Hepatocyte (in vitro differentiated cells): Measurements from ENCODE around the gene ELL. TPM values are rescaled to one million over a fixed set of nuclear protein-coding genes. Genes with fewer than 3 reads are reported as not detected.

Experiments used
- DNase-seq: peaks from one replicate; pipeline ENCODE4 v3.0.0-alpha.2; 2016; ENCODE audit warnings: low spot score
- H2AFZ ChIP-seq: fragments of 200-600 bp; sonication (generic); 2 replicates; pipeline ENCODE4 v1.6.0; 2016; ENCODE audit warnings: antibody characterized with exemption, mild to moderate bottlenecking
- H3K27ac ChIP-seq: fragments of 200-600 bp; sonication (generic); 2 replicates; pipeline ENCODE4 v1.5.1; 2016; ENCODE audit warnings: mild to moderate bottlenecking
- H3K27me3 ChIP-seq: fragments of 200-600 bp; sonication (generic); 2 replicates; pipeline ENCODE4 v1.6.1; 2016
- H3K36me3 ChIP-seq: fragments of 200-600 bp; sonication (generic); replicated peaks from 2 replicates; pipeline ENCODE4 v1.5.1; 2016; ENCODE audit warnings: low read depth; ENCODE audit not compliant: insufficient read depth
- H3K4me1 ChIP-seq: fragments of 200-600 bp; sonication (generic); 2 replicates; pipeline ENCODE4 v1.5.1; 2016; ENCODE audit warnings: mild to moderate bottlenecking, moderate library complexity; ENCODE audit not compliant: insufficient read depth
- H3K4me2 ChIP-seq: fragments of 200-600 bp; sonication (generic); 2 replicates; pipeline ENCODE4 v1.6.0; 2016
- H3K4me3 ChIP-seq: fragments of 200-600 bp; sonication (generic); 2 replicates; pipeline ENCODE4 v1.5.1; 2016; ENCODE audit warnings: mild to moderate bottlenecking
- H3K79me2 ChIP-seq: fragments of 200-600 bp; sonication (generic); 2 replicates; pipeline ENCODE4 v1.6.0; 2017; ENCODE audit warnings: mild to moderate bottlenecking
- H3K9me2 ChIP-seq: fragments of 200-600 bp; sonication (generic); replicated peaks from 2 replicates; pipeline ENCODE4 v1.6.0; 2017; ENCODE audit warnings: mild to moderate bottlenecking; ENCODE audit not compliant: insufficient read depth
- H3K9me3 ChIP-seq: fragments of 200-600 bp; sonication (generic); 2 replicates; pipeline ENCODE4 v1.5.1; 2016; ENCODE audit warnings: low read depth, mild to moderate bottlenecking
- H4K20me1 ChIP-seq: fragments of 200-600 bp; sonication (generic); 2 replicates; pipeline ENCODE4 v1.6.0; 2016; ENCODE audit warnings: mild to moderate bottlenecking; ENCODE audit not compliant: insufficient read depth, poor library complexity, severe bottlenecking
- EZH2 ChIP-seq: fragments of 200-600 bp; sonication (generic); IDR thresholded peaks from 2 replicates; pipeline ENCODE4 v1.6.1; 2016; ENCODE audit warnings: antibody characterized with exemption, mild to moderate bottlenecking, borderline replicate concordance
- EZH2phosphoT487 ChIP-seq: fragments of 200-600 bp; sonication (generic); IDR thresholded peaks from one replicate; pipeline ENCODE4 v1.6.1; 2018; ENCODE audit warnings: antibody characterized with exemption, mild to moderate bottlenecking, low read depth, moderate library complexity; ENCODE audit not compliant: unreplicated experiment, severe bottlenecking
- WGBS: methylation state at CpG from one replicate; pipeline ENCODE4 v1.1.6; 2016; ENCODE audit warnings: low lambda C conversion rate; ENCODE audit errors: missing lambda C conversion rate; 5-methylcytosine and 5-hydroxymethylcytosine counted together
- polyA plus RNA-seq: library from polyadenylated mRNA; unstranded; fragments of >200 nt; fragmentation: Nextera tagmentation; extraction: Ambion mirVana; gene quantifications from 2 replicates; pipeline ENCODE4 v1.2.1, GENCODE V29; 2016
- total RNA-seq: library from RNA; depleted of rRNA; stranded (reverse); fragments of >200 nt; gene quantifications from 2 replicates; pipeline ENCODE4 v1.2.3, GENCODE V29; 2014
- TF ChIP-seq, protein P1 (sequence below): fragments of 200-600 bp; sonication (generic); IDR thresholded peaks from 2 replicates; pipeline ENCODE4 v1.5.1; 2016; ENCODE audit warnings: antibody characterized with exemption, mild to moderate bottlenecking; ENCODE audit not compliant: poor library complexity

ELL gene
- total and polyA plus RNA-seq, 2 experiments from 2014 or later, result 11.0 to 15.0 TPM

- Histone ChIP-seq H3K79me2 (peaks cover 62% of the 10 kb centered on the region), H3K4me1 (peaks cover 32% of the 10 kb centered on the region), H3K9me2 (no peaks in the 10 kb centered on the region), H3K27ac (peak overlapping the region; percentile 16), H4K20me1 (peaks cover 40% of the 10 kb centered on the region), H3K9me3 (no peaks in the 10 kb centered on the region), H3K36me3 (no peaks in the 10 kb centered on the region), H2AFZ (no peak overlapping the region), H3K4me3 (no peak overlapping the region), H3K27me3 (no peaks in the 10 kb centered on the region), H3K4me2 (no peak overlapping the region)
- DNase-seq, result no peak
- no peak for TF ChIP-seq EZH2
- TF ChIP-seq, protein P1, sequence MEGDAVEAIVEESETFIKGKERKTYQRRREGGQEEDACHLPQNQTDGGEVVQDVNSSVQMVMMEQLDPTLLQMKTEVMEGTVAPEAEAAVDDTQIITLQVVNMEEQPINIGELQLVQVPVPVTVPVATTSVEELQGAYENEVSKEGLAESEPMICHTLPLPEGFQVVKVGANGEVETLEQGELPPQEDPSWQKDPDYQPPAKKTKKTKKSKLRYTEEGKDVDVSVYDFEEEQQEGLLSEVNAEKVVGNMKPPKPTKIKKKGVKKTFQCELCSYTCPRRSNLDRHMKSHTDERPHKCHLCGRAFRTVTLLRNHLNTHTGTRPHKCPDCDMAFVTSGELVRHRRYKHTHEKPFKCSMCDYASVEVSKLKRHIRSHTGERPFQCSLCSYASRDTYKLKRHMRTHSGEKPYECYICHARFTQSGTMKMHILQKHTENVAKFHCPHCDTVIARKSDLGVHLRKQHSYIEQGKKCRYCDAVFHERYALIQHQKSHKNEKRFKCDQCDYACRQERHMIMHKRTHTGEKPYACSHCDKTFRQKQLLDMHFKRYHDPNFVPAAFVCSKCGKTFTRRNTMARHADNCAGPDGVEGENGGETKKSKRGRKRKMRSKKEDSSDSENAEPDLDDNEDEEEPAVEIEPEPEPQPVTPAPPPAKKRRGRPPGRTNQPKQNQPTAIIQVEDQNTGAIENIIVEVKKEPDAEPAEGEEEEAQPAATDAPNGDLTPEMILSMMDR, result no peak
- TF ChIP-seq EZH2phosphoT487, result no peak
- WGBS, result 74% methylated on average over 18 of the region's 22 CpGs
Observed at GRCh38 chr19:18424122-18424889, 97.6 kb downstream of the ELL start.

DNA sequence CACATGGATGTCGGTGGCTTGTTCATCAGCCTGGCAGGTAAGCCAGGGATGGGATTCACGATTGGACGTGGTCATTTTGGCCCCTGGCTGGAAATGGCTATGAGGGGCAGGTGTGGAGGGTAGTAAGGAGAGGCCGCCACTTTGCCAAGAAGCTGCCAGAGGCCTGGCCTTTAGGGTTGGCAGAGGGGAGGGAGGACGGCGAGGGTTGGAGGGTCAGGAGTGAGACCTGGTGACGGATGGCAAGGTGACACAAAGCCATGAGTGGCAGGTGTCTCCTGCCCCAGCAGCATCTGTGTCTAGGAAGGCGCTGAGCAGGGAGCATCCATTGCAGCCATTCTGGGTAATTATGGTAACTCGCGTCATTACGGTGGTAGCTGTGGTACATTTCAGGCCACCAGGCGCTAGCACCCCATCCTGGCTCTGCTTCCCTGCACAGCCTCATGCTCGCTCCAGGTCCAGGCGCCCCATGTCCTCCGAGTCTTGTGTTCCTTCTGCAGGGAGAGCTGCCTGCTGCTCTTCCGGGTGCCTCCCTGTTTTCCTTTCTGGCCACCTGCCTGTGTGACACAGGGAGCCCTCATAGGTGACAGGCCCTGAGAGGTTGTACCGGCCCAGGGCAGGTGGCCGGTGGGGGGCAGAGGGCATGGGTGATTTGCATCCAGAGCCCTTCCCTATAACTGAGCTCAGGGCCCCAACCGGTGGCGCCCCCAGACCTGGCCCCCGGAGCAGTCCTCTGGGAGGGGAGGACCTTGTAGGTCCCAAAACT is 98.4 kb downstream of the ELL start:
- no peak for DNase-seq
- no peaks in the 10 kb centered on the region for H3K36me3 ChIP-seq
- WGBS, result 92% methylated on average over 17 of the region's 21 CpGs
- H3K4me3 ChIP-seq, result no peak overlapping the region
- peak overlapping the region; percentile 16 for H3K27ac ChIP-seq
- peaks cover 29% of the 10 kb centered on the region for H3K4me1 ChIP-seq
- H4K20me1 ChIP-seq, result peaks cover 40% of the 10 kb centered on the region
- TF ChIP-seq EZH2phosphoT487 (no peak), EZH2 (no peak)
- TF ChIP-seq, protein P1, result no peak
- no peaks in the 10 kb centered on the region for H3K27me3 ChIP-seq
- peaks cover 63% of the 10 kb centered on the region for H3K79me2 ChIP-seq
- H3K4me2 ChIP-seq, result no peak overlapping the region
- H2AFZ ChIP-seq, result no peak overlapping the region
- H3K9me2 ChIP-seq, result no peaks in the 10 kb centered on the region
- H3K9me3 ChIP-seq, result no peaks in the 10 kb centered on the region

DNA sequence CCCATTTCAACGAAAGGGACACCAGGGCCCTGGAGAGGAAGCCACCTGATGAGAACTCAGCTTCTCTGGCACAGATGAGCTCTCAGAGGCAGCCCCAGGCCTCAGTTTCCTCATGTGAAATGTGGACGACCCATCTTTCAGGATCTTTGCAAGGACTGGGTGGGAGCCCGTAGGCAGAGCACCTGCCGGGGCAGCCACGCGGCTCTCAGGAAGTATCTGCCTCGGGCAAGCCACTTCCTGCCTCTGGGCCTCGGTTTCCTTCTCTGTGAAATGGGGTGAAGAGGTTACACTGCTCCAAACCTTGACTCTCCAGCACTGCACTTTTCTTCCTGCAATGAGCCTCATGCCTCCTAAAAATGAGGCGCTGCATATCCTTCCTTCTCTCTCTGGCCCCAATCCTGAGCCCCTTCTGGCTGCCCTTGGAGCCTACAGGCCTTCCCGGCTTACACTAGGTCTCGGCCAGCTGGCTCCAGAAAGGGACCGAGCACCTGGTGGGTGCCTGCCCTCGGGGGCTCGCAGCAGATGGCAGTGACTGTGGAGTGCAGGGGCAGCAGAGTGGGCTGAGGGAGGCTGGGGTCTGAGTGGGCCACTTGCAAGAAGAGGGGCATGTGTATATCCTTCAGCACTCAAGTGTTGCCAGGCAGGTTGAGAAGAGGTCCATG is 99.2 kb downstream of the ELL start:
- Histone ChIP-seq H3K27ac (no peak overlapping the region), H3K9me3 (no peaks in the 10 kb centered on the region), H3K36me3 (no peaks in the 10 kb centered on the region), H3K9me2 (no peaks in the 10 kb centered on the region), H2AFZ (no peak overlapping the region), H3K27me3 (no peaks in the 10 kb centered on the region), H4K20me1 (peaks cover 40% of the 10 kb centered on the region), H3K79me2 (peaks cover 65% of the 10 kb centered on the region), H3K4me1 (peaks cover 37% of the 10 kb centered on the region), H3K4me2 (no peak overlapping the region), H3K4me3 (no peak overlapping the region)
- WGBS, result 96% methylated on average over 14 of the region's 14 CpGs
- TF ChIP-seq EZH2 (no peak), EZH2phosphoT487 (no peak)
- TF ChIP-seq, protein P1, result no peak
- no peak for DNase-seq
